Progenitor cell of endocrine pancreas (in vitro differentiated cells): Measurements from ENCODE around the gene SLC1A7. TPM values are rescaled to one million over a fixed set of nuclear protein-coding genes. Genes with fewer than 3 reads are reported as not detected.
A peak's percentile ranks its signal among the peaks of the same experiment; 100 is the strongest.

ENCODE experiments used
- DNase-seq: peaks from one replicate; pipeline ENCODE4 v3.0.0; 2021; ENCODE audit warnings: low spot score; ENCODE audit not compliant: unreplicated experiment
- H3K27ac Mint-ChIP-seq: 2 replicates; pipeline ENCODE4 v1.8.0; 2021; ENCODE audit warnings: mild to moderate bottlenecking, moderate library complexity, mixed read lengths
- H3K27me3 Mint-ChIP-seq: 2 replicates; pipeline ENCODE4 v1.8.0; 2021; ENCODE audit warnings: mixed read lengths
- H3K36me3 Mint-ChIP-seq: 2 replicates; pipeline ENCODE4 v1.8.0; 2022; ENCODE audit warnings: mixed read lengths; ENCODE audit not compliant: insufficient read depth
- H3K4me1 Mint-ChIP-seq: 2 replicates; pipeline ENCODE4 v1.8.0; 2021; ENCODE audit warnings: low read depth, mixed read lengths
- H3K4me3 Mint-ChIP-seq: 2 replicates; pipeline ENCODE4 v1.8.0; 2021; ENCODE audit warnings: low read depth, mild to moderate bottlenecking, moderate library complexity, mixed read lengths
- H3K9me3 Mint-ChIP-seq: 2 replicates; pipeline ENCODE4 v1.8.0; 2021; ENCODE audit warnings: low read depth, mixed read lengths
- CTCF ChIP-seq: fragments of 200-600 bp; sonication (generic); IDR thresholded peaks from one replicate; pipeline ENCODE4 v1.5.0; 2021; ENCODE audit warnings: antibody characterized with exemption, mild to moderate bottlenecking; ENCODE audit not compliant: unreplicated experiment
- total RNA-seq: library from RNA; stranded (reverse); gene quantifications from 2 replicates; pipeline ENCODE4 v1.2.1, GENCODE V29; 2021

SLC1A7 gene
- total RNA-seq, 1 donor from 2014 or later = not detected

- Mint-ChIP-seq H3K27ac (no peak overlapping the region), H3K4me1 (peaks cover 5% of the 10 kb centered on the region), H3K36me3 (peaks cover 16% of the 10 kb centered on the region), H3K27me3 (peaks cover 3% of the 10 kb centered on the region), H3K4me3 (no peak overlapping the region), H3K9me3 (no peaks in the 10 kb centered on the region)
- DNase-seq = no peak
- no peak for TF ChIP-seq CTCF
Measured at GRCh38 chr1:53049574-53049967, 92.9 kb downstream of the SLC1A7 start.

GRCh38 chr1:53048960-53049573 is 93.4 kb downstream of the SLC1A7 start:
- TF ChIP-seq CTCF = no peak
- no peak overlapping the region for H3K4me3 Mint-ChIP-seq
- H3K27ac Mint-ChIP-seq = no peak overlapping the region
- peaks cover 5% of the 10 kb centered on the region for H3K4me1 Mint-ChIP-seq
- DNase-seq = no peak
- peaks cover 3% of the 10 kb centered on the region for H3K27me3 Mint-ChIP-seq
- H3K36me3 Mint-ChIP-seq = peaks cover 16% of the 10 kb centered on the region
- no peaks in the 10 kb centered on the region for H3K9me3 Mint-ChIP-seq

- H3K27ac Mint-ChIP-seq = peak overlapping the region; percentile 5
- H3K4me1 Mint-ChIP-seq = peaks cover 5% of the 10 kb centered on the region
- DNase-seq = no peak
- H3K4me3 Mint-ChIP-seq = no peak overlapping the region
- H3K9me3 Mint-ChIP-seq = no peaks in the 10 kb centered on the region
- H3K27me3 Mint-ChIP-seq = peaks cover 3% of the 10 kb centered on the region
- no peak for TF ChIP-seq CTCF
- H3K36me3 Mint-ChIP-seq = peaks cover 11% of the 10 kb centered on the region
Measured at GRCh38 chr1:53047737-53048736, 94.4 kb downstream of the SLC1A7 start.

GRCh38 chr1:53046930-53047329 is 95.5 kb downstream of the SLC1A7 start:
- TF ChIP-seq CTCF = no peak
- no peaks in the 10 kb centered on the region for H3K9me3 Mint-ChIP-seq
- H3K27ac Mint-ChIP-seq = no peak overlapping the region
- H3K4me1 Mint-ChIP-seq = peaks cover 5% of the 10 kb centered on the region
- no peak overlapping the region for H3K4me3 Mint-ChIP-seq
- peaks cover 8% of the 10 kb centered on the region for H3K36me3 Mint-ChIP-seq
- no peak for DNase-seq
- H3K27me3 Mint-ChIP-seq = no peaks in the 10 kb centered on the region

- Mint-ChIP-seq H3K4me3 (no peak overlapping the region), H3K36me3 (peaks cover 5% of the 10 kb centered on the region), H3K27me3 (no peaks in the 10 kb centered on the region), H3K9me3 (no peaks in the 10 kb centered on the region), H3K4me1 (peaks cover 5% of the 10 kb centered on the region), H3K27ac (no peak overlapping the region)
- DNase-seq = no peak
- no peak for TF ChIP-seq CTCF
Measured at GRCh38 chr1:53044926-53045325, 97.5 kb downstream of the SLC1A7 start.
